ENCODE measurements around the gene GHRHR.

DNA sequence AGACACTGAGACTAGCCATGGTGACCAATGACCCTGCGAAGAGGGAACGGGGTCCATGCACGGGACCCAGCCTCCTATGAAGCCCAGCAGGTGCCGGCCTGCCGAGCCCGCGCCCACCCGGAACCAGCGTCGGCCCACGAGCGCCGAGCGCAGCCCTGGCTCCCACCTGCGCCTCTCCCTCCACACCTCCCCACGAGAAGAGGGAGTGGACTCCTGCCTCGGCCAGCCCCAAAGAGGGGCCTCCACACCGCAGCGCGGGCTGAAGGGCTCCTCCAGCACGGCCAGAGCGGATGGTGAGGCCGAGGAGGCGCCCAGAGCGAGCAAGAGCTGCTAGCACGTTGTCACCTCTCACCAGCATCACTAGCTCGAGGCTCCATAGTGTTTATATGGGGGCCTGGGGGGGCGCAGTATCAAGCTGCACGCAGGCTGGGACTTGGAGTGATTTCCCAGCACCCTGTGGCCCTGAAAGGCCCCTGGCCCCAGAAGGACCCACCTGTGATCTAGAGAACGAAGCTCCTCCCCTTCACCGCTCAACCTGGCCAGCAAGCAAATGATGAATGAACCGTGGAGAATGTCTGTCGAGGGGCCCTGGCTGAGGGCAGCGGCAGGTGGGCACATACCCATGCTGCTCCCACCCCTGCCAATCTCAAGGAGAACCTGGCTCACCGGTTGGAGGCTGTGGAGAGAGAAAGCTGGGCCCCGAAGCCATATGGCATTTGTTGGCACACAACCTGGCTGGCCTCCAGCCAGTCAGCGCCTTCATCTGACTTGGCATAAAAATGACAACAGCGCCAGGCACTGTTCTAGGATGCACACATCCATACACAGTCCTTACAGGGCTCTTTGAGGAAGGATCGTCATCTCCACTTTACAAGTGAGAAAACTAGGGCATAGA, 30.7 kb downstream of the GHRHR start:
- TF ChIP-seq, protein P1, sequence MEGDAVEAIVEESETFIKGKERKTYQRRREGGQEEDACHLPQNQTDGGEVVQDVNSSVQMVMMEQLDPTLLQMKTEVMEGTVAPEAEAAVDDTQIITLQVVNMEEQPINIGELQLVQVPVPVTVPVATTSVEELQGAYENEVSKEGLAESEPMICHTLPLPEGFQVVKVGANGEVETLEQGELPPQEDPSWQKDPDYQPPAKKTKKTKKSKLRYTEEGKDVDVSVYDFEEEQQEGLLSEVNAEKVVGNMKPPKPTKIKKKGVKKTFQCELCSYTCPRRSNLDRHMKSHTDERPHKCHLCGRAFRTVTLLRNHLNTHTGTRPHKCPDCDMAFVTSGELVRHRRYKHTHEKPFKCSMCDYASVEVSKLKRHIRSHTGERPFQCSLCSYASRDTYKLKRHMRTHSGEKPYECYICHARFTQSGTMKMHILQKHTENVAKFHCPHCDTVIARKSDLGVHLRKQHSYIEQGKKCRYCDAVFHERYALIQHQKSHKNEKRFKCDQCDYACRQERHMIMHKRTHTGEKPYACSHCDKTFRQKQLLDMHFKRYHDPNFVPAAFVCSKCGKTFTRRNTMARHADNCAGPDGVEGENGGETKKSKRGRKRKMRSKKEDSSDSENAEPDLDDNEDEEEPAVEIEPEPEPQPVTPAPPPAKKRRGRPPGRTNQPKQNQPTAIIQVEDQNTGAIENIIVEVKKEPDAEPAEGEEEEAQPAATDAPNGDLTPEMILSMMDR (IDR thresholded peaks at IDR 0.05; ENCODE audit: insufficient read depth, low read length) = no peak
- no peak for TF ChIP-seq POLR2AphosphoS5 (IDR thresholded peaks at IDR 0.05; ENCODE audit: low read depth)
